ENCODE data around the gene IFNLR1.

Gene IFNLR1

DNA sequence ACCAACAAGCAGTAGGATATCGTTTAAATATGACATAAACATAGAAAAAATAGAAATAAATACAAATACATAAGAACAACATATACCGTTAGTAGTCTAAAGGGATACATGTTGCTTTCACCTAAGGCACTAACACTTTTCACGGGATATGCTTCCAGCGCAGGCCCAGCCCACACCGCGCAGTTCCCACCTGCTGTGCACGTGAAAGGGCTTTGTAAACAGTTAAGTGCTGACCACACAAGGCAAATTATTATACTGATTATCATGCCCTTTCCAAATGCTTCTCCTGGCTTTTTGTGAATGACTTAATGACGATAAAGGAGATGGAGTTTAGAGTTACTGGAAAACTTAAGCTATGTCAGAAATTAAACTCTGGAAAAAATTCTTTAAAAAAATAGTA lies 32.9 kb downstream of the IFNLR1 start:
- TF ChIP-seq, protein P1, sequence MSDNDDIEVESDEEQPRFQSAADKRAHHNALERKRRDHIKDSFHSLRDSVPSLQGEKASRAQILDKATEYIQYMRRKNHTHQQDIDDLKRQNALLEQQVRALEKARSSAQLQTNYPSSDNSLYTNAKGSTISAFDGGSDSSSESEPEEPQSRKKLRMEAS (IDR thresholded peaks at IDR 0.05) = no peak
- TF ChIP-seq FOXM1 (IDR thresholded peaks at IDR 0.05; ENCODE audit: borderline replicate concordance, low read depth) = no peak
- no peak for TF ChIP-seq TCF12 (IDR thresholded peaks at IDR 0.05; ENCODE audit: low read depth)
- no peak for TF ChIP-seq NFIC (IDR thresholded peaks at IDR 0.05)
- TF ChIP-seq CEBPB (IDR thresholded peaks at IDR 0.05) = no peak
- no peak for TF ChIP-seq CREB1 (IDR thresholded peaks at IDR 0.05; ENCODE audit: low read depth)
- TF ChIP-seq RAD21 (IDR thresholded peaks at IDR 0.05; ENCODE audit: low read depth) = no peak
- no peak for TF ChIP-seq YY1 (IDR thresholded peaks at IDR 0.05; ENCODE audit: low read depth)
- TF ChIP-seq EP300 (IDR thresholded peaks at IDR 0.05; ENCODE audit: borderline replicate concordance) = no peak
- TF ChIP-seq, protein P2, sequence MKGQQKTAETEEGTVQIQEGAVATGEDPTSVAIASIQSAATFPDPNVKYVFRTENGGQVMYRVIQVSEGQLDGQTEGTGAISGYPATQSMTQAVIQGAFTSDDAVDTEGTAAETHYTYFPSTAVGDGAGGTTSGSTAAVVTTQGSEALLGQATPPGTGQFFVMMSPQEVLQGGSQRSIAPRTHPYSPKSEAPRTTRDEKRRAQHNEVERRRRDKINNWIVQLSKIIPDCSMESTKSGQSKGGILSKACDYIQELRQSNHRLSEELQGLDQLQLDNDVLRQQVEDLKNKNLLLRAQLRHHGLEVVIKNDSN (IDR thresholded peaks at IDR 0.05) = no peak
- no peak for TF ChIP-seq EGR1 (IDR thresholded peaks at IDR 0.05)

DNA sequence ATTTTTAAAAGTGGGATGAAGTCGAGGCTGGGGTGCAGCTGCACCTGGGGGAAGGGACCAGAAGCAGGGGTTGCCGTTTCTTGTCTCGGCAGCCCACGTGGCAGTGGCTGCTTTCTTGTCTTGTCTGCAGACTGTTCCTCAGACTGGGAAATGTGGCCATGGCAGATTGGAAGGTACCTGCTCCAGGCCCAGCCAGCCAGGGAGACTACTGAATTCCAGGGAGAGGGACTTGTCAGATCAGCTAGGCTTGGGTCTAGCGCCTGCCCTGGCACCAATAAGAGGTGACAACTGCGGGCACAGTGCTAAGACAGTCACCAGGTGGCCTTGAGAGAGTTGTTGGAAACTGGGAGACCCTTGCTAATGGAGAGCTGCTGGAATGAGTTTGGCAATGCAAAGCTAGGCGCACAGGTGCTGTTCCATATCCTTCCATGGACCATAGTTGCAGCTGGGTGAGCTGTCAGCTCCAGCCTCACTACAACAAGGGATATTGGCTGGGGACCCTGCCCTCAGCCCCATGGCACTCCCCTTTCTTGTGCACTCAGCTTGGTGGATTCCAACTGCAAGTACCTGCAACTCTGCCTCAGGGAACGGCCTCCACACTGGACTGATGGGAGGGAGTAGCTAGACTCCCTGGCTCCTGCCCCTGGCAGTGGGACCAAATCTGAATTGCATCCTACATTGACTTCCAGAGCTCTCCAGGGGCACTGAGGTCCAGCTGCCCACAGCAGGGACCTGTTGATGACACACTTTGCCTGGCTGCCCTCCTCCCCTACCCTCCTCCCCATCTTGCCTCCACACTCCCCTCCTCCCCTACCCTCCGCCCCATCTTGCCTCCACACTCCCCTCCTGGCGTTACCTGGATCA lies 34.2 kb downstream of the IFNLR1 start:
- TF ChIP-seq RAD21 (IDR thresholded peaks at IDR 0.05; ENCODE audit: low read depth) = no peak
- no peak for TF ChIP-seq YY1 (IDR thresholded peaks at IDR 0.05; ENCODE audit: low read depth)
- no peak for TF ChIP-seq TAF1 (IDR thresholded peaks at IDR 0.05; ENCODE audit: low read depth)
- TF ChIP-seq EP300 (IDR thresholded peaks at IDR 0.05; ENCODE audit: borderline replicate concordance) = no peak
- no peak for TF ChIP-seq ZBTB7A (IDR thresholded peaks at IDR 0.05; ENCODE audit: low read depth)
- TF ChIP-seq, protein P3, sequence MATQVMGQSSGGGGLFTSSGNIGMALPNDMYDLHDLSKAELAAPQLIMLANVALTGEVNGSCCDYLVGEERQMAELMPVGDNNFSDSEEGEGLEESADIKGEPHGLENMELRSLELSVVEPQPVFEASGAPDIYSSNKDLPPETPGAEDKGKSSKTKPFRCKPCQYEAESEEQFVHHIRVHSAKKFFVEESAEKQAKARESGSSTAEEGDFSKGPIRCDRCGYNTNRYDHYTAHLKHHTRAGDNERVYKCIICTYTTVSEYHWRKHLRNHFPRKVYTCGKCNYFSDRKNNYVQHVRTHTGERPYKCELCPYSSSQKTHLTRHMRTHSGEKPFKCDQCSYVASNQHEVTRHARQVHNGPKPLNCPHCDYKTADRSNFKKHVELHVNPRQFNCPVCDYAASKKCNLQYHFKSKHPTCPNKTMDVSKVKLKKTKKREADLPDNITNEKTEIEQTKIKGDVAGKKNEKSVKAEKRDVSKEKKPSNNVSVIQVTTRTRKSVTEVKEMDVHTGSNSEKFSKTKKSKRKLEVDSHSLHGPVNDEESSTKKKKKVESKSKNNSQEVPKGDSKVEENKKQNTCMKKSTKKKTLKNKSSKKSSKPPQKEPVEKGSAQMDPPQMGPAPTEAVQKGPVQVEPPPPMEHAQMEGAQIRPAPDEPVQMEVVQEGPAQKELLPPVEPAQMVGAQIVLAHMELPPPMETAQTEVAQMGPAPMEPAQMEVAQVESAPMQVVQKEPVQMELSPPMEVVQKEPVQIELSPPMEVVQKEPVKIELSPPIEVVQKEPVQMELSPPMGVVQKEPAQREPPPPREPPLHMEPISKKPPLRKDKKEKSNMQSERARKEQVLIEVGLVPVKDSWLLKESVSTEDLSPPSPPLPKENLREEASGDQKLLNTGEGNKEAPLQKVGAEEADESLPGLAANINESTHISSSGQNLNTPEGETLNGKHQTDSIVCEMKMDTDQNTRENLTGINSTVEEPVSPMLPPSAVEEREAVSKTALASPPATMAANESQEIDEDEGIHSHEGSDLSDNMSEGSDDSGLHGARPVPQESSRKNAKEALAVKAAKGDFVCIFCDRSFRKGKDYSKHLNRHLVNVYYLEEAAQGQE (IDR thresholded peaks at IDR 0.05; ENCODE audit: low read depth) = no peak
- TF ChIP-seq CEBPB (IDR thresholded peaks at IDR 0.05) = no peak
- no peak for TF ChIP-seq CREB1 (IDR thresholded peaks at IDR 0.05; ENCODE audit: low read depth)
- no peak for TF ChIP-seq EGR1 (IDR thresholded peaks at IDR 0.05)
- no peak for TF ChIP-seq NFIC (IDR thresholded peaks at IDR 0.05)
- TF ChIP-seq TCF12 (IDR thresholded peaks at IDR 0.05; ENCODE audit: low read depth) = no peak
- no peak for TF ChIP-seq TEAD4 (IDR thresholded peaks at IDR 0.05)
- TF ChIP-seq, protein P2 (IDR thresholded peaks at IDR 0.05) = no peak
- TF ChIP-seq, protein P1 (IDR thresholded peaks at IDR 0.05) = no peak

DNA sequence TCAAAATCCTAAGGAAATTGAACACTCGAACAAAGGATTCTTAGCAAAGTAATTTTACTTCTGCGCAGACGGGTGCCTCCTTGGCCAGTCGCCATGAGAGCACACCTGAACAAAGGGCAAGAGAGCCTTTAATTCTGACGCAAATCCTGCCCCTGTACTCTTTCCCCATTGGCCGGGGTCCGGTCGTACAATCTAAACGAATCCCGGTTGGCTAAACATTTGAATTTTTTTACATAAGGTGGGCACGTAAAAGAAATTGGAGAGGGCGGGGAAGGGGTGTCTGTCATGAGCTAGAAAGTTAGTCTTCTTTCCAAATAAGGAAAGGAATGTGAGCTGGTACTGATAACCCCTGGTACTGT lies 35.9 kb downstream of the IFNLR1 start:
- no peak; the same call in 1 of the 2 replicates for TF ChIP-seq EP300 (IDR thresholded peaks at IDR 0.05; ENCODE audit: borderline replicate concordance)
- TF ChIP-seq TEAD4 (IDR thresholded peaks at IDR 0.05) = peak; percentile 47; the same call in 1 of the 2 replicates
- no peak for TF ChIP-seq FOXM1 (IDR thresholded peaks at IDR 0.05; ENCODE audit: borderline replicate concordance, low read depth)
- TF ChIP-seq CREB1 (IDR thresholded peaks at IDR 0.05; ENCODE audit: low read depth) = peak; percentile 39; the same call in 1 of the 2 replicates
- TF ChIP-seq CEBPB (IDR thresholded peaks at IDR 0.05) = peak; percentile 42; the same call in 1 of the 2 replicates
- TF ChIP-seq NFIC (IDR thresholded peaks at IDR 0.05) = peak; percentile 55
- no peak for TF ChIP-seq ZBTB7A (IDR thresholded peaks at IDR 0.05; ENCODE audit: low read depth)
- TF ChIP-seq, protein P2 (IDR thresholded peaks at IDR 0.05) = no peak
- TF ChIP-seq, protein P3 (IDR thresholded peaks at IDR 0.05; ENCODE audit: low read depth) = no peak
- TF ChIP-seq RAD21 (IDR thresholded peaks at IDR 0.05; ENCODE audit: low read depth) = no peak
- TF ChIP-seq, protein P1 (IDR thresholded peaks at IDR 0.05) = no peak; the same call in 1 of the 2 replicates
- no peak for TF ChIP-seq EGR1 (IDR thresholded peaks at IDR 0.05)
- no peak; the same call in 1 of the 2 replicates for TF ChIP-seq TCF12 (IDR thresholded peaks at IDR 0.05; ENCODE audit: low read depth)

DNA sequence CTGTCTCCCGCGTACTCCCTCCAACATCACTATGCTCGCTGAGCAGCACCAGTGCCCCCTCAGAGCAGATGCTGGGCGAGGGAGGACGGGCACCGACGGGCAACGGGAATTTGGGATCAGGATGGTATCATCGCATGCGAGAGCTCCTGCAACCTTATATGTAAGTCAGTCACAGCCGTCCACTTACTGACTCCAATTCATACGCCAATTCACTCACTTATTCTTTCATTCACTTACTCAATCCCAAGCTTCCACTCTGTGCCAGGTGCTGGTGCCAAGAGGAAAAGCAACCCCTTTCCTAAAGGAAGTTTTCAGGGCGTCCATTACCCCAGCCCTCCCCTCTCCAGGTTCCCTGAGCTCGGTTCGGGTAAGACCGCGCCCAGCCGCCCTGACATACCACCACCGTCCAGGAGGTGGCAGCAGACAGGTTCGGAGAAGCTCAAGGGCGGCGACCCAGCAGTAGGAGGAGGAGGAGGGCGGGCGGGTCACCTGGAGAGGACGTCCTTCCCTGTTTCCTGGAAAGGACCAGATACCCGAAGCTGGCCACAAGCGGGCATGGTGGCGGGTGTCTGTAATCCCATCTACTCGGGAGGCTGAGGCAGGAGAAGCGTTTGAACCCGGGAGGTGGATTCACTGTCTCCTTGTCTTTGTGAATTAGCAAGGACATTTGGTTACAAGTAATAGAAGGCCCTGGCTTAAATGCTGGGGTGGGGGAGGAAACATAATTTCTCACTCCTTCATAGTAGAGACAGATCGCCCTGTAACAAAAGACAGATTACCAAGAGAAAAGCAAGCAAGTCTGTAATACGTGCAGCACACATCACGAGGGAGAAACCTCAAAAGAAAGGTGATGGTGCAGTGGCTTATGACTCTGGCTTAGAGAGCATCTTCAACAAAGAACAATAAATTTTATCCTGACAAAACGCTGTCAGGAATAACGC lies 36.6 kb downstream of the IFNLR1 start:
- no peak for TF ChIP-seq CREB1 (IDR thresholded peaks at IDR 0.05; ENCODE audit: low read depth)
- TF ChIP-seq, protein P1 (IDR thresholded peaks at IDR 0.05) = peak; percentile 29; the same call in 1 of the 2 replicates
- TF ChIP-seq, protein P3 (IDR thresholded peaks at IDR 0.05; ENCODE audit: low read depth) = no peak
- TF ChIP-seq TEAD4 (IDR thresholded peaks at IDR 0.05) = peak; percentile 42; the same call in 1 of the 2 replicates
- TF ChIP-seq EP300 (IDR thresholded peaks at IDR 0.05; ENCODE audit: borderline replicate concordance) = no peak
- TF ChIP-seq, protein P2 (IDR thresholded peaks at IDR 0.05) = 0 out of 2 replicates have a peak, but pooled peaks have one; percentile 1
- peak; percentile 41; the same call in 1 of the 2 replicates for TF ChIP-seq TAF1 (IDR thresholded peaks at IDR 0.05; ENCODE audit: low read depth)
- no peak for TF ChIP-seq CEBPB (IDR thresholded peaks at IDR 0.05)
- TF ChIP-seq FOXM1 (IDR thresholded peaks at IDR 0.05; ENCODE audit: borderline replicate concordance, low read depth) = no peak
- TF ChIP-seq RAD21 (IDR thresholded peaks at IDR 0.05; ENCODE audit: low read depth) = peak; percentile 65
- no peak for TF ChIP-seq ZBTB7A (IDR thresholded peaks at IDR 0.05; ENCODE audit: low read depth)
